GM12878 (cell line): ENCODE results near the gene CD82. TPM values are rescaled to one million over a fixed set of nuclear protein-coding genes. Genes with fewer than 3 reads are reported as not detected.

Source experiments
- CHD2 ChIP-seq: IDR thresholded peaks from 2 replicates; pipeline ENCODE4 v1.6.1; 2011; ENCODE audit warnings: low read depth, low read length, improper control_type of control experiment, borderline replicate concordance
- FOS ChIP-seq: IDR thresholded peaks from 3 replicates; pipeline ENCODE4 v1.6.1; 2011; ENCODE audit warnings: borderline replicate concordance; ENCODE audit not compliant: insufficient read length; ENCODE audit errors: extremely low read depth
- GABPA ChIP-seq: IDR thresholded peaks from 2 replicates; pipeline ENCODE4 v1.6.1; 2014; ENCODE audit warnings: antibody characterized with exemption, low read depth, mild to moderate bottlenecking, inconsistent platforms
- HDAC2 ChIP-seq: fragments of 200-600 bp; sonication (generic); IDR thresholded peaks from 2 replicates; pipeline ENCODE4 v1.6.1; 2017
- IRF4 ChIP-seq: IDR thresholded peaks from 2 replicates; pipeline ENCODE4 v1.6.1; 2011; ENCODE audit warnings: low read depth, low read length
- MEF2A ChIP-seq: IDR thresholded peaks from 2 replicates; pipeline ENCODE4 v1.6.1; 2011; ENCODE audit warnings: low read depth, mild to moderate bottlenecking, low read length, moderate library complexity; ENCODE audit not compliant: insufficient read depth
- MLLT1 ChIP-seq: fragments of 450-650 bp; IDR thresholded peaks from 2 replicates; pipeline ENCODE4 v1.6.1; 2016; ENCODE audit warnings: mild to moderate bottlenecking
- NFYA ChIP-seq: IDR thresholded peaks from 2 replicates; pipeline ENCODE4 v1.6.1; 2011; ENCODE audit warnings: low read depth, mild to moderate bottlenecking, low read length, improper control_type of control experiment, borderline replicate concordance
- NKRF ChIP-seq: fragments of 450-650 bp; conservative IDR thresholded peaks from 2 replicates; pipeline ENCODE4 v1.6.1; 2017; ENCODE audit warnings: mild to moderate bottlenecking, moderate library complexity
- PKNOX1 ChIP-seq: fragments of 450-650 bp; IDR thresholded peaks from 2 replicates; pipeline ENCODE4 v1.6.1; 2016; ENCODE audit warnings: mild to moderate bottlenecking
- RAD51 ChIP-seq: fragments of 450-650 bp; IDR thresholded peaks from 2 replicates; pipeline ENCODE4 v1.6.1; 2016; ENCODE audit warnings: moderate library complexity, mild to moderate bottlenecking, inconsistent platforms
- RBBP5 ChIP-seq: fragments of 200-600 bp; sonication (generic); conservative IDR thresholded peaks from 2 replicates; pipeline ENCODE4 v1.6.1; 2016
- REST ChIP-seq: IDR thresholded peaks from 2 replicates; pipeline ENCODE4 v1.6.1; 2012; ENCODE audit warnings: mild to moderate bottlenecking, low read depth, low read length
- RUNX3 ChIP-seq: IDR thresholded peaks from 2 replicates; pipeline ENCODE4 v1.6.1; 2012; ENCODE audit warnings: low read length, inconsistent platforms
- SMAD1 ChIP-seq: fragments of 450-650 bp; IDR thresholded peaks from 2 replicates; pipeline ENCODE4 v1.6.1; 2018; ENCODE audit warnings: mild to moderate bottlenecking, low read depth; ENCODE audit not compliant: partially characterized antibody
- SPI1 ChIP-seq: IDR thresholded peaks from 2 replicates; pipeline ENCODE4 v1.6.1; 2011; ENCODE audit warnings: low read depth, mild to moderate bottlenecking, low read length, moderate library complexity, borderline replicate concordance; ENCODE audit not compliant: insufficient read depth
- STAT1 ChIP-seq: fragments of 450-650 bp; conservative IDR thresholded peaks from 2 replicates; pipeline ENCODE4 v1.6.1; 2014; ENCODE audit warnings: antibody characterized with exemption, mild to moderate bottlenecking
- SUPT20H ChIP-seq: IDR thresholded peaks from 2 replicates; pipeline ENCODE4 v1.6.1; 2011; ENCODE audit warnings: low read depth, mild to moderate bottlenecking, low read length, moderate library complexity, borderline replicate concordance; ENCODE audit not compliant: control insufficient read depth
- ZNF217 ChIP-seq: fragments of 450-650 bp; IDR thresholded peaks from 2 replicates; pipeline ENCODE4 v1.6.1; 2017; ENCODE audit warnings: antibody characterized with exemption, mild to moderate bottlenecking
- ZNF622 ChIP-seq: fragments of 450-650 bp; IDR thresholded peaks from 2 replicates; pipeline ENCODE4 v1.6.1; 2017; ENCODE audit warnings: mild to moderate bottlenecking, inconsistent platforms
- polyA plus RNA-seq, 11 experiments: library from polyadenylated mRNA; depleted of rRNA in 4 of 11; unstranded in 6 of 11; stranded (reverse) in 5 of 11; fragments of >200 nt; fragmentation: Nextera tagmentation in 4 of 11; fragmentation: Illumina TruSeq in 1 of 11; extraction: Ambion mirVana in 4 of 11; extraction: Trizol in 1 of 11; gene quantifications; 1 replicate in 1 of 11; 2 replicates in 10 of 11; pipeline versions ENCODE4 v1.2.1 to v1.2.3, GENCODE V29; 2011 to 2016; ENCODE audit warnings: inconsistent platforms in 2 of 11, missing spikeins in 2 of 11, low read depth in 1 of 11
- total RNA-seq, 4 experiments: library from RNA; depleted of rRNA in 3 of 4; stranded (reverse); fragments of >200 nt in 3 of 4; fragmentation: Illumina TruSeq in 1 of 4; extraction: Trizol in 1 of 4; gene quantifications; 2 replicates each; pipeline versions ENCODE4 v1.2.1 to v1.2.3, GENCODE V29; 2013 to 2021

CD82 gene
- total and polyA plus RNA-seq, 10 of the 15 experiments (the other 5 are each of a cell fraction or from before 2014, with no cell fraction given) = 5.2 to 180 (median 84.7) TPM

- TF ChIP-seq MLLT1 = no peak; the same call in none of the 2 replicates
- TF ChIP-seq ZNF622 = no peak
- TF ChIP-seq NKRF = peak; percentile 67
- 0 out of 2 replicates have a peak, but pooled peaks have one; percentile 13 for TF ChIP-seq MEF2A
- no peak for TF ChIP-seq GABPA
- no peak; the same call in 1 of the 2 replicates for TF ChIP-seq IRF4
- TF ChIP-seq SMAD1 = peak; percentile 16
- no peak for TF ChIP-seq RBBP5
- no peak for TF ChIP-seq NFYA
- TF ChIP-seq RAD51 = no peak
- peak; percentile 68 for TF ChIP-seq PKNOX1
- no peak for TF ChIP-seq FOS
- TF ChIP-seq HDAC2 = no peak
- TF ChIP-seq CHD2 = no peak
- TF ChIP-seq SPI1 = peak; percentile 72
- TF ChIP-seq ZNF217 = no peak
- TF ChIP-seq REST = no peak
- peak; percentile 97 for TF ChIP-seq RUNX3
- TF ChIP-seq STAT1 = no peak
- no peak for TF ChIP-seq SUPT20H
These were observed 3.4 kb downstream of the CD82 start (continued) for GRCh38 chr11:44568658-44569473.
